ENCODE data around the gene LHB.
"Not testable (repeated sequence)": the region's sequence is repeated elsewhere in the genome, so short reads cannot be mapped to it uniquely, and the experiment has no call there.

Gene LHB

DNA sequence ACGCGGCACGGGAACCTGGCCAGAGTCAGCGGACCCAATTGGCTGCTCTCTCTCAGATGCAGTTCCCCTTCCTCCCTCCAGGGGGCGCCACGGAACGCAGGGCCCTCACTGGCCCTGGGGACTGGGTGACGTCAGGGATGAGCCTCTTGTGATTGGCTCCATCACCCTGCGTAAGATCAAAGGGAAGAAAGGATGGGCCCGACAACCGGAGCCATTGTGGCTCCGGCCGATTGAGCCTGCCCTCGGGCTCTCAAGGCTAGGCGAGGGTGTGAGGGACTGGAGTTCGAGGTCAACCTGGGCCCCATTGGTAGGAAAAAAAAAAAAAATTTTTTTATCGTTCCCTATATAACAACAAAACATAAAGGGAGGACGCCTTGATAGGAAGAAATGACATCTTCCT, 19.9 kb upstream of the LHB start, which contains the start of gene CGB1:
Gene CGB1 (minus strand): TSS at position 81 of the 400 bp plus-strand sequence. CDS start 184 bp downstream, outside the sequence.
- DNase-seq: not testable (repeated sequence)

DNA sequence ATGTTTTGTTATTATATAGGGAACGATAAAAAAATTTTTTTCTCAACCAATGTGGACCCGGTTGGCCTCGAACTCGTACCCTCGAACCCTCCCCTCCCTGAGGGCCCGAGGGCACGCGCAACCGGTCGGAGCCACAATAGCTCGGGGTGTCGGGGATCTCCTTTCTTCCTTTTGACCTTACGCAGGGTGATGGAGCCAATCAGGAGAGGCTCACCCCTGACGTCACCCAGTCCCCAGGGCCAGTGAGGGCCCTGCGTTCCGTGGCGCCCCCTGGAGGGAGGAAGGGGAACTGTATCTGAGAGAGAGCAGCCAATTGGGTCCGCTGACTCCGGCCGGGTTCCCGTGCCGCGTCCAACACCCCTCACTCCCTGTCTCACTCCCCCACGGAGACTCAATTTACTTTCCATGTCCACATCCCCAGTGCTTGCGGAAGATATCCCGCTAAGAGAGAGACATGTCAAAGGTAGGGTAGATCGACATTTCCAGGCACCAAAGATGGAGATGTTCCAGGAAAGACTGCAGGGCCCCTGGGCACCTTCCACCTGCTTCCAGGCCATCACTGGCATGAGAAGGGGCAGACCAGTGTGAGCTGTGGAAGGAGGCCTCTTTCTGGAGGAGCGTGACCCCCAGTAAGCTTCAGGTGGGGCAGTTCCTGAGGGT, 14.9 kb upstream of the LHB start, which contains the start of gene CGB2:
Gene CGB2 (plus strand): TSS at position 249 of the 660 bp plus-strand sequence. CDS start 206 bp downstream, at position 455.
- not testable (repeated sequence) for DNase-seq

DNA sequence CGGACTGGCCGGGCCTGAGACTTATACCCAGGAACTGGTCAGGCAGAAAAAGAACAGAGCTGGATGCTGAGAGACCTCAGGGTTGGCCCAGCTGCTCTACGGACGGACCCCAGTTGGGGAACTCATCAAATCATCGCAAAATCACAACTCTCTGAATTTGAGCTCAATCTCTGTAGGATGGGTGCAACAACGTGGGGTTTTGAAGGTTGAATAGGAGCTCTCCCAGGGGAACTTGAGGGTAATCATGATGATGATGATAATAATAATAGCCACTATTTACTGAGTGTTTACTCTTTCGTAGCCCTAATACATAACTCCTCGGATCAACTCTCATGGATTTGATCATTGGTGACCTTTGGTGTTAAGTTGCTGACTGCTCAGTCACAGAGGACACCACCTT, 13.4 kb upstream of the LHB start:
- DNase-seq: not testable (repeated sequence)

DNA sequence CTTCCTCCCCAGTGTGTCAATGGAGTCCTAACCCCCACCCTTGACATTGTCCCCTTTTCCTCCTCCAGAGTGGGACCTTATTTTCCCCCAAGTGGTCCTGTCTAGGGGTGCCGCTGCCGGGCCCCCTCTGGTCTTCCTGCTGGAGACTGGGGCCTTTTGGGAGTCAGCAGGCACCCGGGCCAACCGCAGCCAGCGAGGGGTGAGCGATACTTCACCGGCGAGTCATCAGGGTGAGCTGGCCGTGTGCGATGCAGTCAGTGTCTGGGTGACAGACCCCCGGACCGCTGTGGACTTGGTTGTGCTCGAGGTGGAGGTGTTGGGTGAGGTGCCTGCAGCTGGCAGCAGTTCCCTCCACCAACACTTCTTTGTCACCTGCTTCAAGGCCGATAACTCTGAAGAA, 12.9 kb upstream of the LHB start:
- DNase-seq: not testable (repeated sequence)

DNA sequence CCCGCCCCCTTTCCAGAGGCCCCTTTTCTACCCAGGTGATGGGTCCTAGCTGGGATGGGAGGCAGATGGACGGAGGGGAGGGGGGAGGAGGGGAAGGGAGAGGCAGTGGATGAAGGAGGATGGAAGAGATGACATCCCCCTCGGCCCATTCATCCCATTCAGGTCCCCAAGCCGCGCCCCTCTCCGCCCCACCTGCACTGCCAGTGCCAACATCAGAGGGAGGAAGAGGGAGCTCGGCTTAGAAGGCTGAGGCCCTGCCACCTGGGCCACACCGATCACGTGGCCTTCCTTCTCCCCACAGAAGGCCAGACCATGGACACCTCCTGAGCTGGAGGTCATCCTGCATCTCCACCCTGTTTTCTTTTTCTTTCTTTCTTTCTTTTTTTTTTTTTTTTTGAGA, 11.8 kb upstream of the LHB start:
- not testable (repeated sequence) for DNase-seq

DNA sequence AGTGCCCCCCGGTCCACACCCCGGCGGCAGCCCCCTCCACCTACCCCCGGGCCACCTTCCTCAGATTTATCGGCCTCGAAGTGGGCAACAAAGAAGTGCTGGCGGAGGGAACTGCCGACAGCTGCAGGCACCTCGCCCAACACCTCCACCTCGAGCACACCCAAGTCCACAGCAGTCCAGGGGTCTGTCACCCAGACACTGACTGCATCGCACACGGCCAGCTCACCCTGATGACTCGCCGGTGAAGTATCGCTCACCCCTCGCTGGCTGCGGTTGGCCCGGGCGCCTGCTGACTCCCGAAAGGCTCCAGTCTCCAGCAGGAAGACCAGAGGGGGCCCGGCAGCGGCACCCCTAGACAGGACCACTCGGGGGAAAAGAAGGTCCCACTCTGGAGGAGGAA, 8.7 kb upstream of the LHB start:
- not testable (repeated sequence) for DNase-seq

DNA sequence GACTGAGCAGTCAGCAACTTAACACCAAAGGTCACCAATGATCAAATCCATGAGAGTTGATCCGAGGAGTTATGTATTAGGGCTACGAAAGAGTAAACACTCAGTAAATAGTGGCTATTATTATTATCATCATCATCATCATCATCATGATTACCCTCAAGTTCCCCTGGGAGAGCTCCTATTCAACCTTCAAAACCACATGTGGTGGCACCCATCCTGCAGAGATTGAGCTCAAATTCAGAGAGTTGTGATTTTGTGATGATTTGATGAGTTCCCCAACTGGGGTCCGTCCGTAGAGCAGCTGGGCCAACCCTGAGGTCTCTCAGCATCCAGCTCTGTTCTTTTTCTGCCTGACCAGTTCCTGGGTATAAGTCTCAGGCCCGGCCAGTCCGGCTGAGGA, 8.2 kb upstream of the LHB start:
- not testable (repeated sequence) for DNase-seq

DNA sequence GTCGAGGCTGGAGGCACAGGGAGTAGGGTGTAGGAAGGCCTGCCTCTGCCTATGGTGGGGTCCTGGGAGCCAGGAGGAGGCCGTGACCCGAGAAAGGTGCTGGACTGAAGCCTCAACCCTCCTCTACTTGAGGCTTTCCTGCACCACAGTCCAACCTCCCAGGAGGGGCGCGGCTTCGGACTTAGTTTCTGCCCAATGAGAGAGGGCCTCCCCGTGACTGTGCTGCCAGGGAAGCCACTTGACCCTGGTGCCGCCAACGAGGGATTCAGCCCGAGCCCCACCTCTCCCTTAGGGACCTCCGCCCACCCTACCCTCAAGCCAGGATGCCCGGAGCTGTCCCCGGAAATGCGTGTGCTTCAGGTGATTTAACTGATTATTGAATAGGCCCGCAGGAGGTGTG, 7.3 kb upstream of the LHB start, which contains the start of gene CGB3:
Gene CGB3 (minus strand): TSS at position 101 of the 400 bp plus-strand sequence. CDS start 362 bp downstream, outside the sequence.
- not testable (repeated sequence) for DNase-seq

DNA sequence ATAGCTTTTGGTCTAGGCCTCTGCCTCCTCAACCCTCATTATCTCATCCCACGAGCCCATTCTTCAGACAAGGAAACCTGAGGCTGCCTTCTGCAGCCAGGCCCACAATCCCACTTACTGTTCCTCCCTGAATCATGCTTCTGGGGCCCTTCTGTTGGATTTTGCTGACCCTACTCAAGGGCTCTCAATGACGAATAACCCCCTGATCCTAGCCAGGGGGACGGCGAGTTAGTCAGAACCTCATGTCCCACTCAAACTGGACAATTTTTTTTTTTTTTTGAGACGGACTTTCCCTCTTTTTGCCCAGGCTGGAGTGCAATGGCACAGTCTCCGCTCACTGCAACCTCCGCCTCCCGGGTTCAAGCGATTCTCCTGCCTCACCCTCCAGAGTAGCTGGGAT, 5.2 kb upstream of the LHB start:
- no peak for DNase-seq

DNA sequence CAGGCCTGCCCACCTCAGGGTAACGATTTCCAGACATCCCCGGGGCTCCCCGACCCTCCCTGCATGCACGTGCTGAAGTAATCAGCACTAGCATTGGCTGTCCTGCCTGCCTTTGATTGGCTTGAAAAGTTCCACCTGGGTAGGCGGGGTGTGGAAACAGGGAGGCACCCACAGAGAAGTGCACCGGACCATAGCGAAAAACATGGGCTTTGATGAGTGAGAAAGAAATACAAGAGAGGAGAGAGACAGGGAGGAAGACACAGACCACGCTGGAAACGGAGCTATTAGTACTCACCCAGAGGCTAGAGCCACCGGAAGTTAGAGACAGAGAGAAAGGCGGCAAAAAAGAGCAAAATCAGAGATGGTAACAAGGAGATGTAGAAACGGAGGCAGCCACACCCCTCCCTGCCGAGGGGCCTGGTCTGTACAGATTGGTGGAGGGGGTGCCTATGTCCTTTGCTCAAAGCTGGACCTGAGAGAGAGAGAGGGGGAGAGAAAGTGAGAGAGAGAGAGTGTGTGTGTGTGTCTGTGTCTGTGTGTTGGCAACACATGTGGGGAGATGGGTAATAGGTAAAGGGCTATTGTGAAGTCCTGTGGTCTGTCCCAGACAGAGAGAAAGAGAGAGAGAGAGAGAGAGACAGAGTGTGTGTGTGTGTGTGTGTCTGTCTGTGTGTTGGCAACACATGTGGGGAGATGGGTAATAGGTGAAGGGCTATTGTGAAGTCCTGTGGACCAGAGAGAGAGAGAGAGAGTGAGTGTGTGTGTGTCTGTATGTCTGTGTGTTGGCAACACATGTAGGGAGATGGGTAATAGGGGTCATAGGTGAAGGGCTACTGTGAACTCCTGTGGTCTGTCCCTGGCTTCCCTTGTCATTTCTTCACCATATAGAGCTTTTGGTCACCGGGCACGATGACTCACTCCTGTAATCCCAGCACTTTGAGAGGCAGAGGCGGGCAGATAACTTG, 4.3 kb upstream of the LHB start:
- DNase-seq: no peak

DNA sequence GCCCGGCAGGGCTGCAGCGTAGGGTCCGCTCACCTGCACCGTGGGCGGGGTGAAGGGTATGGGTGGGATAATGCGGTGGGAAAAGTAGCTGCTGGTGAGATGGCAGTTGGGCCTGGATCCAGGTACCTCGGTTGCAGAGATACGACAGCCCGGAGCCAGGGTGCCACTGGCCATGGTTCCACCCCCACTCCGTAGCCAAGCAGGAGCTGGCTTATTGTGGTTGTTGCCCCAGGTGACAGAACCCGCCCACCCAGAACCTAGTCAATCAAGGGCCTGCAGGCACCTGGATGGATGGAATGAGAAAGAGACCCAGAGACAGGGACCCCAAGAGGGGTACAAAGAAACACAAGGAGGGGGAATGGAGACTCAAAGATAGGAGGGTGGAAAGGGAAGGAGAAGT, 3.5 kb upstream of the LHB start:
- DNase-seq: no peak

DNA sequence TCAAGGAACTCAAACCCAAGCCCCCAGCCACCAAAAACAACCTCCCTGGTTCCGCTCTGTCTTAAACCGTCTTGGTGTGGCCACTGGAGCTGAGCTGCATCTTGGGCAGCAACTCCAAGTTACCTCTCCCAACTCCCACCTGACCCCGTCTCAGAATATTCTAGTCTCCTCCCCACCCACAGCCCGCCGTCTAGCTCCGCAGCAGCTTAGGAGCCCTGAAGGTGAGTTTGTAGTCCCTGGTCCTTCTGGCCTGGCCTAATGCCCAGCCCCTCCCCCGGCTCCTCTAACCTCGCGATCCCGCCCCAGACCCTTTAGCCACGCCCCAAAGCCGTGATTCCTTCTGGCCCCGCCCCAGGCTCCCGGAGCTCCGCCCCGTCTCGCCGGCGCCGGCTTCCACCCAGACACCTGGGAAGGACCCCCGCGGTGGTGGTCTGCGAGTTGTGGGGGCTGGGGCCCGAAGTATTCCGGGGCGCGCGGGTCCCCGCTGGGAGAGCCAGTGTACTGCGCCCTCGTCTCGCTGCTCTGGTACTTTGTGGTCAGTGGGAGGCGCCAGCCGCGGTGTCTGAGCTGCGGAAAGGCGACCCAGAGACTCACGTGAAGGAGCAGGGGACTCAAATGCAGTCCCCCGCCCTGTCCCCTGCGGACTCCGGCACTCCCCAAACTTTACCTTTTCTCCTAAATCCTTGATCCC, 2.5 kb upstream of the LHB start:
- DNase-seq: peak; percentile 10

DNA sequence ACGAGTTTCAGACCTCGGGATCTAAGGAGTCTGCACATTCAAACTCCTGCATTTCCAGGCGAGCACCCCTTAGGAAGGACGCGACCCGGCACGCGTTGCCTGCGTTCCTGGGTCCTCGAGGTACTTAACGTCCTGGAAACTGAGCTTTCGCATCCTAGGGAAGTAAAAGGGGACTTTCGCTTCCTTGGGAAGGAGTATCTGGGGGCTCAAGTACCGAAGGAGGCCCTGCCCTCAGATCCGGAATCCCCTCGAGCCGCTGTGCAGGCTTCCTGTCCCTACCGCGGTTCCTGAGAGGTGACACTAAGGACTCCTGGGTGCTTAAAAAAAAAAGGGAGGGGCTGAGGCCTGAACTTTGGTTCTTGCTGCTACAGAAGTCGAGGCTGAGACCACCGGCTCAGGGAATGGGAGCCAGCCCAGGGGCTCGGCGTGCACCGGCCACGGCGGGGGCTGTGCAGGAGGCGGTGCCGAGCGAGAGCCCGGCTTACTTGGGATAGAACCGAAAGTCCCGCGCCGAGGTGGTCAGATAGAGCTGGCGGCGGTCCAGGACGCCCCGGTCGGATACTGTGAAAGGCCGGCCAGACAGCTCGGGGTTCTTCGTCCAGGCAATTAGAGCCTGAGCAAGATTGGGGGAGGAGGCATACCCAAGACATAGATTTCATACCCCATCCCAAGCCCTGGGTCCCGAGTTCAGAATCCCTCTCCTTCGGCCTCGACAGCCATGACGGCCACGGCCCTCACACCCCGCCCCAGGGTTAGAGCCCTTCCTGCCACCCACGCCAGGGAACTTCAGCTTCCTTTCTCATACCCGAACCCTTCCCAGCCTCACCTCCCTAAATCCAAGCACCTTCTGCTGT, 1.7 kb upstream of the LHB start:
- not testable (repeated sequence) for DNase-seq

DNA sequence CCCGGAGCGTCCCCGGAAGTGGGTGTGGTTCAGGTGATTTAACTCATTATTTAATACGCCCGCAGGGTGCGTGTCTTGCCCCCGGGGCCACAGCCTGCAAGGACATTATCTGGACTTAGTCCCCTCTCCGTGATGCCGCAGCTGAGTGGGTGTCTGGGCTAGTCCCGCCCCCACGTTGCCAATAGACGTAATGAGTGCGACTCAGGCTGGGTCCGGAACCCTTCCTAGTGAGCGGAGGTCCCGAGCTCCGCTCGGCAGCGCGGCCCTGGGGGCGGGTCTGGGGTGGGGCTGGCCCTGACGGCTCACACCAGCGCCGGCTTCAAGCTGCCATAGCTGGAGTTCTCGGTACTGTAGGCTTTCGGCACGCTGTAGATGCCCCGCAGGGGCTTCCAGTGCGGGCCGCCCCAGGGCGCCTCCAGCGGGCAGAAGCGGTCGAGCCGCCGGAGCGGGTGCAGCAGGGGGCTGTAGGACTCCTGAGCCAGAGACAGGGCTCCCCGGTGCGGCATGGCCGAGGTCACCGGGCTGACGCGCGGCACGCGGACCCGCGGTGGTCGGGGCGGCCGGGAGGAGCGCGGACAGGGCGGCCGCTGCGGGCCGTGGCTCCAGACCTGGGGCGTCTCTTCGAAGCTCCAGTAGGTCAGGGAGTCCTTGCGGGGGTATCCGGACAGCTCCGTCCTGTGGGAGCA, 918 bp upstream of the LHB start:
- no peak for DNase-seq

DNA sequence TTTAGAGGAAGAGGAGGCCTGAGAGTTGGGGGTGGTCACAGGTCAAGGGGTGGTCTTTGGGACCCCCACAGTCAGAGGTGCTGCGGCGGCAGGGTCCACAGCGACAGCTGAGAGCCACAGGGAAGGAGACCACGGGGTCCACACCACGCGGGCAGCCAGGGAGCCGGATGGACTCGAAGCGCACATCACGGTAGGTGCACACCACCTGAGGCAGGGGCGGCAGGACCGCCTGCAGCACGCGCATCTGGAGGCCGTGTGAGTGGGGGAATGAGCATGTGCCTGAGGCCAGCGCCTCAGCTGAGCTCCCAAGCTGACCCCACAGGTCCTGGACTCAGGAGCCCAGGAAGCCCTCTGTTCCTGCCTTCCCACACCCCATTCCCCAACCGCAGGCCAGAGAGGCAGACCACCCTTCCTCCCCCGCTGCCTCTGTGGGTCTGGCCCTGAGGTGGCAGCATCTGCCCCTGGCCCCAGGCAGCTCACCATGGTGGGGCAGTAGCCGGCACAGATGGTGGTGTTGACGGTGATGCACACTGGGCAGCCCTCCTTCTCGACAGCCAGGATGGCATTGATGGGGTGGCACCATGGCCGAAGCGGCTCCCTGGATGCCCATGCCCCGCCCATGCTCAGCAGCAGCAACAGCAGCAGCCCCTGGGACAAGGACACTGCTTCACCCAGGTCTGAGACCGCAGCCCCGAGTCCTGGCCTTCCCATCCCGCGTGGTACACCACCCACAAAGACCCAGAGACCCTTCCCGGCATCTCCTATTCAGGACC, 638 bp downstream of the LHB start:
- no peak for DNase-seq

DNA sequence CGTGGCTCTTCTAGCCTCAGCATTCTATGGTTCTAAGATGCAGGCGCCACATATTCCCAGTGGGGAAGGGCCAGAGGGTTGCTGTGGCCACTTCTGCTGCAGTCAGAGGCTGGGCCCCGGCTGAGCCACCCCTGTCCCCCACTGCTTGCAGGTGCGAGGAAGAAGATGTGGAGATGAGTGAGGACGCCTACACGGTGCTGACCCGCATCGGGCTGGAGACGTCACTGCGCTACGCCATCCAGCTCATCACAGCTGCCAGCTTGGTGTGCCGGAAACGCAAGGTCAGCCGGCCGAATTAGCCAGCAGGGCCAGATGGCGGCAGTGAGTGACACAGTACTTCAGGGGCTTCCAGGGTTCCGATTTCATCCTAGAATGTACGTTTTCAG, 2.0 kb downstream of the LHB start:
- no peak for DNase-seq

DNA sequence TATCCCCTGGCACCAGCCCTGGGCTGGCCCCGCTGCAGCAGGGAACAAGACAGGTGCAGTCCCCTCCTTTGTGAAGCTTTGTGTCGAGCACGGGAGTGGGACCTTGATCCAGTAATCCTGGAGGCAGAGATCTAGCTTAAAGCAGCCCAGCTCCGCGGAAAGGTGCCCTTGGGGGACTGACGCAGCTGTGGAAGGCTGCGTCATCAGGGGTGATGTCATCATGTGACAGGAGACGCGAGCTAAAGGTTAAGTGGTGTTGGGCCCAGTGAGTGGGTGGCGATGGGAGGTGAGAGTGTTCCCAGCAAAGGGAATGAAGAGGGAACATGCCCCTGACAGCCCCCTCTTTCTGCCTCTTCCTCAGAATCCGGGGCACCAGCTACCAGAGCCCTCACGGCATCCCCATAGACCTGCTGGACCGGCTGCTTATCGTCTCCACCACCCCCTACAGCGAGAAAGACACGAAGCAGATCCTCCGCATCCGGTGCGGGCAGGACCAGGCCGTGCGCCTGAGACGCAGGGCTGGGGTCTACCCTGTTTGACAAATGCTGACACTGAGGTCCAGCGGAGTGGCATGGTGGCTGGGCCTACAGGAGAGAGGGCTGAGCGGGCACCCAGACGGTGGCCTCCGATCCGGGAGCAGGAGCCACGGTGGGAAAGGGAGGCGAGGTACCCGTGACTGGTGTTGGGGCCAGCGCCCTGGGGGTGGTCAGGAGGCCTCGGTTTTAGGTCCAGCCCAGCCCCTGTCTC, 2.6 kb downstream of the LHB start:
- no peak for DNase-seq

DNA sequence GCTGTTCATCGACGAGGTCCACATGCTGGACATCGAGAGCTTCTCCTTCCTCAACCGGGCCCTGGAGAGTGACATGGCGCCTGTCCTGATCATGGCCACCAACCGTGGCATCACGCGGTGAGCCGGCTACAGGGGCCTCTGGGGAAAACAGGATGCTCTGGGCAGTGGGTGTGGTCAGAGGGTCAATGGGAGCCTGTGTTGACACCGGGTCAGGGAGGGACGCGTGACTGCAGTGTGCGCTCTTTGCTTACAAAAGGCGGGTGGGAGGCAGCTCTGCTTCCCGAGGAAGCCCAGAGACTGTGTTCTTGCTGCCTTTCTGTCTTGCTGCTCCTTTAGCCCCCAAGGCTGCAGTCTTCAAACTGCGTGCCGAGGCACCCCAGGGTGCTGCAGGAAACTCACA, 5.7 kb downstream of the LHB start:
- DNase-seq: no peak

DNA sequence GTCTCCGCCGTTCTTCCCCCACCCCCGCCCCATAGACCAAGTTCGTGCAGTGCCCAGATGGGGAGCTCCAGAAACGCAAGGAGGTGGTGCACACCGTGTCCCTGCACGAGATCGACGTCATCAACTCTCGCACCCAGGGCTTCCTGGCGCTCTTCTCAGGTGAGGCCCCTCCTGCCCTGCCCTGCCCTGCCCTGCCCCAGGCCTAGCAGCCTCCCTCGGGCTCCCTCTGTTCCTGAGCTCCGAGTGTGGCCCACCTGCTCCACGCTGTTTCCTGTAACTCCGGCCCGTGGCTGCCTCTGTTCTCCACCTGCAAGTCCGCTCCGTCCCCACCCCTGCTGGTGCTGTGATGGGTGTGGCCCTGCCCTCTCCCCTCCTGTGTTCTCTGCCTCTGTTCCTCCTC, 6.4 kb downstream of the LHB start:
- no peak for DNase-seq

DNA sequence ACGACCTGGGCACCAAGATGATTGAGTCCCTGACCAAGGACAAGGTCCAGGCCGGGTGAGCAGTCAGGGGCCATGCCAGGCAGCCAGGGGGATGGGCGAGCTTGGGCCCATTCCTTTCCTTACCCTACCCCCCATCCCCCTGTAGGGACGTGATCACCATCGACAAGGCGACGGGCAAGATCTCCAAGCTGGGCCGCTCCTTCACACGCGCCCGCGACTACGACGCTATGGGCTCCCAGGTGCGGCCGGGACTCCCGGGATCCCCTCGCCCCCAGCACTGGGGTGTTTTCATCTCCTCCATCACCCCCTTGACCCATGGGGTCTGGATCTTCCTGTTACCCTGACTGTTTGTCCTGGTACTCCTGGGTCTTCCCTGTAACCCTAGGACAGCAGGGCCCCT, 7.1 kb downstream of the LHB start:
- DNase-seq: no peak
